HepG2 (cell line): ENCODE measurements around the gene SARNP. TPM values are rescaled to one million over a fixed set of nuclear protein-coding genes. Genes with fewer than 3 reads are reported as not detected.
A peak's percentile ranks its signal among the peaks of the same experiment; 100 is the strongest.

Experiments
- CTCF ChIP-seq: sonication (generic); formaldehyde crosslinking; IDR thresholded peaks from 2 replicates; pipeline ENCODE4 v1.5.0; 2020; ENCODE audit warnings: mild to moderate bottlenecking, missing genetic modification reagents, moderate library complexity
- GPBP1L1 ChIP-seq: sonication (generic); formaldehyde crosslinking; IDR thresholded peaks from 2 replicates; pipeline ENCODE4 v1.5.0; 2020; ENCODE audit warnings: mild to moderate bottlenecking, missing genetic modification reagents
- JUND ChIP-seq: sonication (generic); formaldehyde crosslinking; IDR thresholded peaks from 2 replicates; pipeline ENCODE4 v1.8.0; 2022; ENCODE audit warnings: mild to moderate bottlenecking, missing genetic modification reagents
- PHF20 ChIP-seq: sonication (generic); formaldehyde crosslinking; IDR thresholded peaks from 2 replicates; pipeline ENCODE4 v1.5.0; 2020; ENCODE audit warnings: mild to moderate bottlenecking, missing genetic modification reagents
- SAFB2 ChIP-seq: sonication (generic); formaldehyde crosslinking; IDR thresholded peaks from 2 replicates; pipeline ENCODE4 v1.5.1; 2020; ENCODE audit warnings: missing genetic modification reagents, low read depth, mild to moderate bottlenecking, borderline replicate concordance
- TEAD3 ChIP-seq: optimal IDR thresholded peaks from 2 replicates; pipeline ENCODE3; 2016; ENCODE audit warnings: borderline replicate concordance
- UBTF ChIP-seq: sonication (generic); formaldehyde crosslinking; IDR thresholded peaks from 2 replicates; pipeline ENCODE4 v1.4.0; 2020; ENCODE audit warnings: mild to moderate bottlenecking, missing genetic modification reagents
- ZEB1 ChIP-seq: IDR thresholded peaks from 2 replicates; pipeline ENCODE4 v1.6.1; 2012; ENCODE audit warnings: mild to moderate bottlenecking, low read depth, inconsistent platforms; ENCODE audit not compliant: insufficient replicate concordance
- ZFP36 ChIP-seq: fragments of 150-350 bp; IDR thresholded peaks from 2 replicates; pipeline ENCODE4 v1.6.1; 2018; ENCODE audit warnings: borderline replicate concordance, low read length, low read depth; ENCODE audit not compliant: partially characterized antibody
- ZFY ChIP-seq: sonication (generic); formaldehyde crosslinking; IDR thresholded peaks from 2 replicates; pipeline ENCODE4 v1.4.0; 2020; ENCODE audit warnings: missing genetic modification reagents
- ZMYM3 ChIP-seq: sonication (generic); formaldehyde crosslinking; IDR thresholded peaks from 2 replicates; pipeline ENCODE4 v1.5.1; 2020; ENCODE audit warnings: mild to moderate bottlenecking, missing genetic modification reagents
- ZNF136 ChIP-seq: sonication (generic); formaldehyde crosslinking; IDR thresholded peaks from 2 replicates; pipeline ENCODE4 v1.8.1; 2022; ENCODE audit warnings: low read depth, mild to moderate bottlenecking, moderate library complexity, missing genetic modification reagents
- ZNF687 ChIP-seq: sonication (generic); formaldehyde crosslinking; IDR thresholded peaks from 2 replicates; pipeline ENCODE4 v1.5.1; 2020; ENCODE audit warnings: mild to moderate bottlenecking, missing genetic modification reagents, moderate library complexity
- ZNF83 ChIP-seq: sonication (generic); formaldehyde crosslinking; IDR thresholded peaks from 2 replicates; pipeline ENCODE4 v1.4.0; 2020; ENCODE audit warnings: missing genetic modification reagents, mild to moderate bottlenecking, borderline replicate concordance
- ZSCAN31 ChIP-seq: sonication (generic); formaldehyde crosslinking; IDR thresholded peaks from 2 replicates; pipeline ENCODE4 v1.5.0; 2020; ENCODE audit warnings: low read depth, mild to moderate bottlenecking, missing genetic modification reagents
- ZSCAN5A ChIP-seq: sonication (generic); formaldehyde crosslinking; IDR thresholded peaks from 2 replicates; pipeline ENCODE4 v1.8.0; 2022; ENCODE audit warnings: mild to moderate bottlenecking, missing genetic modification reagents, borderline replicate concordance
- polyA plus RNA-seq, 8 experiments: library from polyadenylated mRNA; depleted of rRNA in 3 of 8; stranded (reverse) in 7 of 8; unstranded in 1 of 8; fragments of >200 nt; fragmentation: Illumina TruSeq in 4 of 8; extraction: Trizol in 4 of 8; gene quantifications; 2 replicates each; pipeline versions ENCODE4 v1.2.1 to v1.2.3, GENCODE V29; 2011 to 2016; ENCODE audit warnings: low read depth in 4 of 8, missing spikeins in 1 of 8, mixed read lengths in 1 of 8; ENCODE audit not compliant: insufficient read depth in 1 of 8
- total RNA-seq, 5 experiments: library from RNA; depleted of rRNA; stranded (reverse); fragments of >200 nt; fragmentation: Illumina TruSeq; extraction: Trizol; gene quantifications; 2 replicates each; pipeline ENCODE4 v1.2.3, GENCODE V29; 2016; ENCODE audit warnings: low read depth in 1 of 5

SARNP gene
- total and polyA plus RNA-seq, 2 of the 13 experiments (the other 11 are each of a cell fraction or from before 2014, with no cell fraction given) = 59.0 to 95.4 TPM

GRCh38 chr12:55743406-55744339 is 73.9 kb downstream of the SARNP start (continued):
- peak; percentile 23; the same call in 1 of the 2 replicates for TF ChIP-seq CTCF (CRISPR knock-in tag)
- peak; percentile 63 for TF ChIP-seq ZNF687 (CRISPR knock-in tag)
- TF ChIP-seq SAFB2 (CRISPR knock-in tag) = 0 out of 2 replicates have a peak, but pooled peaks have one; percentile 48
- no peak for TF ChIP-seq PHF20 (CRISPR knock-in tag)
- no peak for TF ChIP-seq ZSCAN5A
- no peak for TF ChIP-seq GPBP1L1
- no peak for TF ChIP-seq ZNF83 (CRISPR knock-in tag)
- no peak for TF ChIP-seq JUND (CRISPR knock-in tag)
- peak; percentile 87 for TF ChIP-seq ZFP36
- 0 out of 2 replicates have a peak, but pooled peaks have one; percentile 15 for TF ChIP-seq ZFY
- no peak for TF ChIP-seq ZNF136
- no peak for TF ChIP-seq ZEB1
- peak; percentile 35; the same call in 1 of the 2 replicates for TF ChIP-seq ZSCAN31 (CRISPR knock-in tag)
- TF ChIP-seq ZMYM3 (CRISPR knock-in tag) = peak; percentile 63
- TF ChIP-seq UBTF (CRISPR knock-in tag) = 0 out of 2 replicates have a peak, but pooled peaks have one; percentile 7
- TF ChIP-seq TEAD3 (CRISPR knock-in tag) = peak; percentile 17
